GM21717 (cell line): ENCODE results near the gene CXXC1.
A peak's percentile ranks its signal among the peaks of the same experiment; 100 is the strongest.
"Not testable (repeated sequence)": the region's sequence is repeated elsewhere in the genome, so short reads cannot be mapped to it uniquely, and the experiment has no call there.

Source experiments
- ATAC-seq: cut with Tn5 transposase; IDR thresholded peaks from one replicate; pipeline ENCODE4 v1.9.1; 2021; ENCODE audit warnings: mild to moderate bottlenecking, moderate library complexity; ENCODE audit not compliant: unreplicated experiment

The CXXC1 gene

GRCh38 chr18:50276452-50276851 lies 11.0 kb downstream of the CXXC1 start:
- no peak for ATAC-seq

- no peak for ATAC-seq
These were observed 11.9 kb downstream of the CXXC1 start for GRCh38 chr18:50275503-50276036.

GRCh38 chr18:50274941-50275340 lies 12.6 kb downstream of the CXXC1 start:
- no peak for ATAC-seq

DNA sequence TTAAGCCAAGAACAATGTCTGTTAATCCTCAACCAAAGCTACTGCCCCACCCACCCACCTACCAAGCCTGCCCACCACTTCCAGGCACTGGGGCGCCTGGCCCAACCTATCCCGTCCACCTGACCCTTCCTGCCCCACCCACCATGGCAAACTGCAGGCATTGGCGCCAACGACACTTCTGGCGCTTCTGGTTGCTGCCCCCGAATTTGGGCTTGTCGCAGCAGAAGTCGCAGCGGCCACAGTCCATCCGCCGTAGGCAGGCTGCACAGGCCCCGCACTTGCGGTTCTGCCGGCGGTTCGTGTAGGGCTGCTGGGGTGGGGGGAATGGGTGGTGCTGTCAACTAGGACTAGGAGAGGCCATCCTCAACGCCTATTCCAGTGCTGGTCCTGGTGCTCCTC lies 13.4 kb downstream of the CXXC1 start:
- ATAC-seq: no peak

DNA sequence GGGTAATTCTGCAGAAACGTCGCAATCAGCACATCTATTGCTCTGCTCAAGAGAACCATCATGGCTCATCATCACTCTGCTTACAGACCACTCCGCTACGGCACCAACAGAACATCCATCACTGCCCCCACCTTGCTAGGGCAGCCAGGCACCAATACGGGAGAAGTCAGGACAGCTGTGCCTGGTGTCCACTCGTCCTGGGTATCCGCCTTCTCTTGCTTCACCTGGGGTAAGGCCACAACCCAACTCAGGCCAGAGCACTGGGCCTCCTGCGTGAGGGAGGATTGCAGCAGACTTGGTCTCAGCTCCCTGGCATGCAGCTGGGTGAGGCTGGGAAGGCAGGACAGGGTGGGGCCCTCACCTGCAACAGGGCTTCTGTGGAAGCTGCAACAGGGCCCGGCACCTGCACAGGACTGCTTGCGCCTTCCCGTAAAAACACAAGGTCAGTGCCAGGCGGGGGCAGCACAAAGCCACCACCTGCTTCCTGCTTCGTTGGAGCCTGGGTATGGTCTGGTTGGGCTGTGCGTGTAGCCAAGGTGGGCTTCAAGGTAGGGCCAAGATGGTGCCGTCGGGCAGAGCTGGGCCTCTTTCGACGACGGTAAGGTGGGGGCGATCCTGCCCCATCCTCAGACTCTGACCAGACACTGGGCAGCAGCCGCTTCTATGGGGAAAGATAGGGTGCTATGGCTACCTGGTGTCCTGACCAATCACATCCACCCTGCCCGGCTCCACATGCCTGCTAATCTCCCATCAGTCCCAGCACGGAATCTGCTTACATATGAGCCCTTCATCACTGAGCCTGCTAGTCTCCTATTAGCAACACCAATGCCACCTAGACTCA lies 14.1 kb downstream of the CXXC1 start:
- no peak for ATAC-seq

GRCh38 chr18:50272568-50272967 lies 14.9 kb downstream of the CXXC1 start:
- ATAC-seq: no peak

GRCh38 chr18:50268022-50268747 lies 19.3 kb downstream of the CXXC1 start:
- peak; percentile 64 for ATAC-seq

- peak; percentile 71 for ATAC-seq
These were observed 21.2 kb downstream of the CXXC1 start, which contains the start of gene CFAP53 for GRCh38 chr18:50266248-50266704. Gene CFAP53 (minus strand): TSS chr18:50266495. CDS start chr18:50266404, 91 bp downstream.

DNA sequence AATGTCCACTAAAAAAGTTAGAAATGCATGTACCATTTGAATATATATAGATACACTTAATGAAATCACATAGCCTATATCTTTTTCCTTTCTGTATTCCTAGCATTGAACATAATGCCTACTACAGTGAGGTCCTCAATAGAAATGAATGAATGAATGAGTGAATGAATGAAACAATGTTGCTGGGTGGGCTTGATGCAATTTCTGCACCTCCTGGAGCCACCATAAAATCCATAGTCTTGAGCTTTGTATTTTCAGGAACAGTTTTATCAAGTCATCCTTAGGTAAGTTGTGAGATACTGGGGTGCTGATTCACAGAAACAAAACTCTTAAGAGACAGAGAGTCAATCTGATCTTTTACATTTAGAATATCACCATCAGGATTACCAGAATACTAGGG lies 24.5 kb downstream of the CXXC1 start:
- no peak for ATAC-seq

DNA sequence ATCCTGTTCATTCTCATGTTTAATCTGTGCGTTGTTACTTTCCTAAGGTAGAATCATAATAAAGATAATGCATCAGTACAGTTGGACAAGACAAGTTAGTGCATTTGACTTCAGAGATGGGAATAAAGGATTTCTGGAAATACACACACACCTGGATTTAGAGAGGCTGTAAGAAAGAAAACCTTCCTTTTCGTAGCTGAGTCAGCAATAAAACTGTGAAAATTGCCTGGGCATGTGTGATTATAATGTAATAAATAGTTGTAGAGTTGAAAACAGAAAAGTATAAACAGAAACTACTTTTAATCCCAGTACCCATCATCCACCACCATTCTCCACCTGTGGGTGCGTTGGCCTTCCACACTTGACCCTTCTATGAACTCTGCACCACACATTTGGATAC lies 36.6 kb downstream of the CXXC1 start:
- no peak for ATAC-seq

DNA sequence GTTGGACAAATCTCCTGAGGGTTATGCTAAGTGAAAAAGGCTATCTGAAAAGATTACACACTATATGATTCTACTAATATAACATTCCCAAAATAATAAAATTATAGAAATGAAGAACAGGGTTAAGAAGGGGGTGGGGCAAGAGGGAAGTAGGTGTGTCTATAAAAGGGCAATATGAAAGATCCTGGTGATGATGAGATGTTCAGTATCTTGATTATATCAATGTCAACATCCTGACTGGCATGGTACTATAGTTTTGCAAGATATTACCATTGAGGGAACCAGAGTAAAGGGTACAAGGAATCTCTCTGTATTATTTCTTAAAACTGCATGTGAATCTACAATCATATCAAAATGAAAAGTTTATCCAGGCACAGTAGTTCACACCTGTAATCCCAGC lies 37.9 kb downstream of the CXXC1 start:
- no peak for ATAC-seq

GRCh38 chr18:50247561-50247960 lies 39.9 kb downstream of the CXXC1 start:
- no peak for ATAC-seq

DNA sequence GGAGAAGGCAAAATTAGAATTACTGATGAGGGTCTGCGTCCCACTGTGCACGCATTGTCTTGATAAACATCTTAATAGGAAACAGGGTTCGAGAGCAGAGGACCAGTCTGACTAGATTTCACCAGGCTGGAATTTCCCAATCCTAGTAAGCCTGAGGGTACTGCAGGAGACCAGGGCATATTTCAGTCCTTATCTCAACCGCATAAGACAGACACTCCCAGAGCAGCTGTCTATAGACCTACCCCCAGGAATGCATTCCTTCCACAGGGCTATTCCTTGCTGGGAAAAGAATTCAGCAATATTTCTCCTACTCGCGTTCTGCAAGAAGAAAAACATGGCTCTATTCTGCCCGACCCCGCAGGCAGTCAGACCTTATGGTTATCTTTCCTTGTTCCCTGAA lies 45.7 kb downstream of the CXXC1 start:
- not testable (repeated sequence) for ATAC-seq

DNA sequence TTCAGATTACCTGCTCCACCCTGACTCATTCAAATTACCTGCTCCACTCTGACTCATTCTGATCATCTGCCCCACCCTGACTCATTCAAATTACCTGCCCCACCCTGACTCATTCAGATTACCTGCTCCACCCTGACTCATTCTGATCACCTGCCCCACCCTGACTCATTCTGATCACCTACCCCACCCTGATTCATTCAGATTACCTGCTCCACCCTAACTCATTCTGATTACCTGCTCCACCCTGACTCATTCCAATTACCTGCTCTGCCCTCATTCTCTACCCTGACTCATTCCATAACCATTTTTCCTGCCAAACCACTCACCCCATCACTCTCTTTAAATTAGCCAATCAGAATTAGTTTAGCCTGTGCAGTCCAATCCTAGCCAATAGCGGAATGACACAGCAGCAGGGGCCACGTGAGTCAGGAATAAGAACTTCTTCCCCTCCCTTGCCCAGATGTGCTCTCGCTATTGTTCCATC lies 47.4 kb downstream of the CXXC1 start:
- no peak for ATAC-seq

- no peak for ATAC-seq
These were observed 55.1 kb downstream of the CXXC1 start for GRCh38 chr18:50232419-50232818.
